Measurements from ENCODE around the gene FUOM.

The FUOM gene

GRCh38 chr10:133316732-133317131 lies 41.1 kb downstream of the FUOM start:
- Histone ChIP-seq H3K27me3 (ENCODE audit: insufficient read depth, insufficient read length) (peaks cover 10% of the 10 kb centered on the region), H3K36me3 (ENCODE audit: insufficient read depth, insufficient read length, low read length) (peaks cover 13% of the 10 kb centered on the region), H3K9me3 (ENCODE audit: insufficient read depth, low read length) (no peaks in the 10 kb centered on the region; the same call in 1 of the 2 replicates), H3K4me1 (ENCODE audit: insufficient read depth, insufficient read length) (peaks cover 8% of the 10 kb centered on the region), H3K4me3 (ENCODE audit: insufficient read length, low read depth) (no peak overlapping the region), H3K9ac (ENCODE audit: insufficient read length, low read depth) (no peak overlapping the region)
- TF ChIP-seq SUZ12 (IDR thresholded peaks at IDR 0.05; ENCODE audit: extremely low read depth, insufficient read depth, insufficient read length) (no peak), YY1 (IDR thresholded peaks at IDR 0.05; ENCODE audit: insufficient read depth, insufficient read length) (no peak), ZNF274 (IDR thresholded peaks at IDR 0.05; ENCODE audit: low read depth, low read length) (no peak)
- DNase-seq (ENCODE audit: low read depth, low spot score): no peak

DNA sequence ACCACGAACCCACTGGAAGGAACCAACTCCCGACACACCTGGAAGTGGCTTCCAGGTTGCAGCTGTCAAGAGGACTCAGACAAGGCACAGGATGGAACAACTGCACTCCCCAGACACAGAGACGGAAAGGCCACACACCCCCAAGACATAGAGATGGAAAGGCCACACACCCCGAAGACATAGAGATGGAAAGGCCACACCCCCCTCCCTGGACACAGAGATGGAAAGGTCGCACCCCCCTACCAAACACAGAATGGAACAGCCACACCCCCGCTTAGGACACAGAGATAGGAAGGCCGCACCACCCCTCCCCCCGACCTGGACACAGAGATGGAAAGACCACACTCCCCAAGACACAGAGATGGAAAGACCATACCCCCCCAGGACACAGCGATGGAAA lies 41.6 kb downstream of the FUOM start:
- Histone ChIP-seq H3K4me1 (ENCODE audit: insufficient read depth, insufficient read length) (peaks cover 8% of the 10 kb centered on the region), H3K4me3 (ENCODE audit: insufficient read length, low read depth) (no peak overlapping the region), H3K9ac (ENCODE audit: insufficient read length, low read depth) (no peak overlapping the region), H3K36me3 (ENCODE audit: insufficient read depth, insufficient read length, low read length) (peaks cover 17% of the 10 kb centered on the region), H3K27me3 (ENCODE audit: insufficient read depth, insufficient read length) (peaks cover 10% of the 10 kb centered on the region), H3K9me3 (ENCODE audit: insufficient read depth, low read length) (no peaks in the 10 kb centered on the region; the same call in 1 of the 2 replicates)
- DNase-seq (ENCODE audit: low read depth, low spot score): no peak
- TF ChIP-seq SUZ12 (IDR thresholded peaks at IDR 0.05; ENCODE audit: extremely low read depth, insufficient read depth, insufficient read length): no peak
- no peak for TF ChIP-seq ZNF274 (IDR thresholded peaks at IDR 0.05; ENCODE audit: low read depth, low read length)
- TF ChIP-seq YY1 (IDR thresholded peaks at IDR 0.05; ENCODE audit: insufficient read depth, insufficient read length): no peak

DNA sequence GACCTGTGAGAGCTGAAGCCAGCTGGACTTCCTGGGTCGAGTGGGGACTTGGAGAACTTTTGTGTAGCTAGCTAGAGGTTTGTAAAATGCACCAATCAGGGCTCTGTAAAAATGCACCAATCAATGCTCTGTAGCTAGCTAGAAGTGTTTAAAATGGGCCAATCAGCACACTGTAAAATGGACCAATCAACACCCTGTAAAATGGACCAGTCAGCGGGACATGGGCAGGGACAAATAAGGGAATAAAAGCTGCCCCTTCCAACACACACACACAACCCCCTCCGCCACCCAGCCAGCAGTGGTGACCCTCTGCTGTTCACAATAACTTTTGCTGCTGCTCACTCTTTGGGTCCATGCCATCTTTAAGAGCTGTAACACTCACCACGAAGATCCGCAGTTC lies 42.0 kb downstream of the FUOM start:
- no peak for TF ChIP-seq SUZ12 (IDR thresholded peaks at IDR 0.05; ENCODE audit: extremely low read depth, insufficient read depth, insufficient read length)
- TF ChIP-seq YY1 (IDR thresholded peaks at IDR 0.05; ENCODE audit: insufficient read depth, insufficient read length): no peak
- TF ChIP-seq ZNF274 (IDR thresholded peaks at IDR 0.05; ENCODE audit: low read depth, low read length): no peak
- peaks cover 10% of the 10 kb centered on the region for H3K27me3 ChIP-seq (ENCODE audit: insufficient read depth, insufficient read length)
- H3K9me3 ChIP-seq (ENCODE audit: insufficient read depth, low read length): no peaks in the 10 kb centered on the region; the same call in 1 of the 2 replicates
- no peak for DNase-seq (ENCODE audit: low read depth, low spot score)
- no peak overlapping the region for H3K4me3 ChIP-seq (ENCODE audit: insufficient read length, low read depth)
- no peak overlapping the region for H3K9ac ChIP-seq (ENCODE audit: insufficient read length, low read depth)
- peaks cover 8% of the 10 kb centered on the region for H3K4me1 ChIP-seq (ENCODE audit: insufficient read depth, insufficient read length)
- H3K36me3 ChIP-seq (ENCODE audit: insufficient read depth, insufficient read length, low read length): peaks cover 20% of the 10 kb centered on the region

DNA sequence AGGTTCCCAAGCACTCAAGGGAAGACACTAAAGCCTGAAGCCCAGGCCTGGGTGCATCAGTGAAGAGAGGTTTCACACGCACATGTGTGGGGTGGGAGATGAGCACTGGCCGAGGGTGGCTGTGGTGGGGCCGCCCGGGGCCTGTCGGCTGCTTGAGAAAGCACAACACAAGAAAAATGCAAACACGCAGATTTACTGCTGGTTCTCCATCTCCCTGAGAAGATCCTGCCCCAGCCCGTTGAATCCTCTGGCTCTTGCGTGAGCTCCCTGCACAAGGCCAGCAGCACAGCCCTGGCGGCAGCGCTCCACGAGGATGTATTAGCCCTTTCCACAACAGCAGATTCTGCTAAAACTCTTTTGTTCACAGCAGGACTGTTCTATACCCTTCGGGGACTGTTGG lies 42.9 kb downstream of the FUOM start:
- H3K9ac ChIP-seq (ENCODE audit: insufficient read length, low read depth): no peak overlapping the region
- DNase-seq (ENCODE audit: low read depth, low spot score): no peak

GRCh38 chr10:133313192-133313591 lies 44.6 kb downstream of the FUOM start:
- peaks cover 36% of the 10 kb centered on the region for H3K36me3 ChIP-seq (ENCODE audit: insufficient read depth, insufficient read length, low read length)
- H3K4me1 ChIP-seq (ENCODE audit: insufficient read depth, insufficient read length): peaks cover 10% of the 10 kb centered on the region
- DNase-seq (ENCODE audit: low read depth, low spot score): no peak
- no peaks in the 10 kb centered on the region; the same call in 1 of the 2 replicates for H3K9me3 ChIP-seq (ENCODE audit: insufficient read depth, low read length)
- no peaks in the 10 kb centered on the region for H3K27me3 ChIP-seq (ENCODE audit: insufficient read depth, insufficient read length)
- no peak overlapping the region for H3K9ac ChIP-seq (ENCODE audit: insufficient read length, low read depth)
- no peak overlapping the region for H3K4me3 ChIP-seq (ENCODE audit: insufficient read length, low read depth)
- TF ChIP-seq SUZ12 (IDR thresholded peaks at IDR 0.05; ENCODE audit: extremely low read depth, insufficient read depth, insufficient read length): no peak
- TF ChIP-seq ZNF274 (IDR thresholded peaks at IDR 0.05; ENCODE audit: low read depth, low read length): no peak
- no peak for TF ChIP-seq YY1 (IDR thresholded peaks at IDR 0.05; ENCODE audit: insufficient read depth, insufficient read length)

More for the DNA sequence above, 42.9 kb downstream of the FUOM start:
- no peak overlapping the region for H3K4me3 ChIP-seq (ENCODE audit: insufficient read length, low read depth)
- H3K9me3 ChIP-seq (ENCODE audit: insufficient read depth, low read length): no peaks in the 10 kb centered on the region; the same call in 1 of the 2 replicates
- H3K36me3 ChIP-seq (ENCODE audit: insufficient read depth, insufficient read length, low read length): peaks cover 30% of the 10 kb centered on the region
- peaks cover 8% of the 10 kb centered on the region for H3K4me1 ChIP-seq (ENCODE audit: insufficient read depth, insufficient read length)
- peaks cover 10% of the 10 kb centered on the region for H3K27me3 ChIP-seq (ENCODE audit: insufficient read depth, insufficient read length)
- TF ChIP-seq YY1 (IDR thresholded peaks at IDR 0.05; ENCODE audit: insufficient read depth, insufficient read length) (no peak), ZNF274 (IDR thresholded peaks at IDR 0.05; ENCODE audit: low read depth, low read length) (no peak), SUZ12 (IDR thresholded peaks at IDR 0.05; ENCODE audit: extremely low read depth, insufficient read depth, insufficient read length) (no peak)

GRCh38 chr10:133312769-133313145 lies 45.1 kb downstream of the FUOM start:
- Histone ChIP-seq H3K4me3 (ENCODE audit: insufficient read length, low read depth) (no peak overlapping the region), H3K36me3 (ENCODE audit: insufficient read depth, insufficient read length, low read length) (peaks cover 36% of the 10 kb centered on the region), H3K27me3 (ENCODE audit: insufficient read depth, insufficient read length) (no peaks in the 10 kb centered on the region), H3K9ac (ENCODE audit: insufficient read length, low read depth) (no peak overlapping the region), H3K4me1 (ENCODE audit: insufficient read depth, insufficient read length) (peaks cover 10% of the 10 kb centered on the region), H3K9me3 (ENCODE audit: insufficient read depth, low read length) (no peaks in the 10 kb centered on the region; the same call in 1 of the 2 replicates)
- TF ChIP-seq YY1 (IDR thresholded peaks at IDR 0.05; ENCODE audit: insufficient read depth, insufficient read length) (no peak), ZNF274 (IDR thresholded peaks at IDR 0.05; ENCODE audit: low read depth, low read length) (no peak), SUZ12 (IDR thresholded peaks at IDR 0.05; ENCODE audit: extremely low read depth, insufficient read depth, insufficient read length) (no peak)
- no peak for DNase-seq (ENCODE audit: low read depth, low spot score)

- TF ChIP-seq YY1 (IDR thresholded peaks at IDR 0.05; ENCODE audit: insufficient read depth, insufficient read length) (no peak), SUZ12 (IDR thresholded peaks at IDR 0.05; ENCODE audit: extremely low read depth, insufficient read depth, insufficient read length) (no peak), ZNF274 (IDR thresholded peaks at IDR 0.05; ENCODE audit: low read depth, low read length) (no peak)
- H3K4me3 ChIP-seq (ENCODE audit: insufficient read length, low read depth): no peak overlapping the region
- no peak overlapping the region for H3K9ac ChIP-seq (ENCODE audit: insufficient read length, low read depth)
- peaks cover 10% of the 10 kb centered on the region for H3K4me1 ChIP-seq (ENCODE audit: insufficient read depth, insufficient read length)
- H3K27me3 ChIP-seq (ENCODE audit: insufficient read depth, insufficient read length): no peaks in the 10 kb centered on the region
- no peak for DNase-seq (ENCODE audit: low read depth, low spot score)
- no peaks in the 10 kb centered on the region; the same call in 1 of the 2 replicates for H3K9me3 ChIP-seq (ENCODE audit: insufficient read depth, low read length)
- peaks cover 37% of the 10 kb centered on the region for H3K36me3 ChIP-seq (ENCODE audit: insufficient read depth, insufficient read length, low read length)
Observed at GRCh38 chr10:133312016-133312768, 45.6 kb downstream of the FUOM start.
